ENCODE data around the gene ZFR2.

Gene ZFR2

GRCh38 chr19:3873151-3873550 is 4.3 kb upstream of the ZFR2 start:
- DNase-seq, result no peak

- DNase-seq, result no peak
Observed at GRCh38 chr19:3867971-3868769, 668 bp downstream of the ZFR2 start.

- no peak for DNase-seq
Observed at GRCh38 chr19:3866910-3867638, 1.8 kb downstream of the ZFR2 start.

GRCh38 chr19:3863648-3864047 is 5.2 kb downstream of the ZFR2 start:
- no peak for DNase-seq

DNA sequence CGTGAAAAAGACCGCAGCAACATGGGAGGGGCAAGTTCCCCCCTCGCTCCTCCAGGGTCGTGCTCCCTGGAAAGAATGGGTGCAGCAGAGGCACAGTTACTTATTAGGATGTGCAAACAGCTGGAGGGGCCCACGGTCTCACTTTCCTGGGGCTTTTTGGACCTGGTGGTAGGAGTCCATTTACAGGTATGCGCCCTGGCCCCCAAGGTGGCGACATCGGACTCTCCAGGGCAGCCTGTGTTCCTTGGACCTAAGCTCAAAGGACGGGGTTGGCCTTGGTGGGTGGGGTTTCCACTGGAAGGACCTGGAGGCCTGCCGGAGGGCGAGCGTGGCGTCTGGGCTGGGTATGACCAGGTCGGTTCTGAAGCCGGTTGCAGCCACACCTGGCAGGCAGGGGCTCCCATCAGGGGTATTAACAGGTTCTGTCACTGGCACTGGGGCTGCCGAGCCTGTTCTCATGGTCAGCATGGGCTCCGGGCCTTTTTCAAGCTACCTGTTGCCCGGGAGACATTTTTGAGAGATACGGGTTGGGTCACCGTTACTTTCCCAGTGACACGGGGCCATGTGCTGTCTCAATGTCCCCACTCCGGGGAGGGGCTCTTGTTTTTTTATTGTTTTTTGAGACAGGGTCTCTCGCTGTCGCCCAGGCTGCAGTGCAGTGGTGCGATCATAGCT is 5.9 kb downstream of the ZFR2 start:
- no peak for DNase-seq

GRCh38 chr19:3860499-3860898 is 8.3 kb downstream of the ZFR2 start:
- DNase-seq, result no peak

- DNase-seq, result no peak
Observed at GRCh38 chr19:3857449-3858003, 11.3 kb downstream of the ZFR2 start.

GRCh38 chr19:3855320-3855719 is 13.5 kb downstream of the ZFR2 start:
- DNase-seq, result no peak

GRCh38 chr19:3852614-3853254 is 16.1 kb downstream of the ZFR2 start:
- DNase-seq, result no peak

DNA sequence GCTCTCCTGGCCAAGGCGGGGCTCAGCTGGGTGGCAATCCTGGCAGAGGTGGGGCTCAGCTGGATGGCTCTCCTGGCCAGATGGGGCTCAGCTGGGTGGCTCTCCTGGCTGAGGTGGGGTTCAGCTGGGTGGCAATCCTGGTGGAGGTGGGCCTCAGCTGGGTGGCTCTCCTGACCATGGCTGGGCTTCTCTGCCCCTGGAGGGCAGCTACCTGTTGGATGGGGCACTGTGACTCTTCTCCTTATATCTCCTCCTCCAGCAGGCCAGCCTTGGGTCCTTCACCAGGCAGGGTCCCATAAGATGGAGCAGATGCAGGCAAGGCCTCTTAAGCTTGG is 16.7 kb downstream of the ZFR2 start:
- DNase-seq, result no peak

- no peak for DNase-seq
Observed at GRCh38 chr19:3851254-3852176, 17.3 kb downstream of the ZFR2 start.

GRCh38 chr19:3850320-3850972 is 18.4 kb downstream of the ZFR2 start:
- DNase-seq, result no peak

DNA sequence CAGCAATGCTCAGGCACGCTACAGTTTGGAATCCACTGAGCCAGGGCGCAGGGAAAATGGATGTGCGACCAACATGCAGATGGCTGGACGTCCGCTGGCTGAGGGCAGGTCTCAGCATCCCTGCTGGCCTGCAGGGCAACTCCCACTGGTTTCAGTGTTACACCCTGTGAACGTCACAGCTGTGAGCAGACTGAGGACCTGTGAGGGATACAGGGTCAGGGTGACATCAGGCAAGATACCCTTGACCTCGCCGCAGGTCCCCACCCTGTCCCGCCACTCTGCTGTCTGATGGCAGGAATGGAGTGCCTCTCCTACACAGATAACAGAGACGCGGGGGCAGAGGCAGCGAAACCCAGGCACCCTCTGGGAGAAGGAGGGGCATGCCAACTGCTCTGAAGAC is 19.1 kb downstream of the ZFR2 start:
- DNase-seq, result no peak

GRCh38 chr19:3849092-3849491 is 19.7 kb downstream of the ZFR2 start:
- no peak for DNase-seq

GRCh38 chr19:3844596-3844995 is 24.2 kb downstream of the ZFR2 start:
- DNase-seq, result no peak

DNA sequence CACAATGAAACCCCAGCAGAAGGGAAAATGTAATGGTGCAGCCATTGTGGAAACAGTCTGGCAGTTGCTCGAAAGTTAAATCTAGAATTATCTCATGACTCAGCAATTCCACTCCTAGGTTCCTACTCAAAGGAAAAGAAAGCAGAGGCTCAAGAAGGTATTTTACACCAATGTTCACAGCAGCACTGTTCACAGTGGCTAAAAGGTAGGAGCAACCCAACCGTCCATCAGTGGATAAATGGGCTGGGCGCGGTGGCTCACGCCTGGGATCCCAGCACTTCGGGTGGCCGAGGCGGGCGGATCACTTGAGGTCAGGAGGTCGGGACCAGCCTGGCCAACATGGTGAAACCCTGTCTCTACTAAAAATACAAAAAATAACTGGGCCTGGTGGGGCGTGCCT is 25.9 kb downstream of the ZFR2 start:
- no peak for DNase-seq

GRCh38 chr19:3840804-3841203 is 28.0 kb downstream of the ZFR2 start:
- no peak for DNase-seq

- no peak for DNase-seq
Observed at GRCh38 chr19:3839941-3840340, 28.9 kb downstream of the ZFR2 start.

DNA sequence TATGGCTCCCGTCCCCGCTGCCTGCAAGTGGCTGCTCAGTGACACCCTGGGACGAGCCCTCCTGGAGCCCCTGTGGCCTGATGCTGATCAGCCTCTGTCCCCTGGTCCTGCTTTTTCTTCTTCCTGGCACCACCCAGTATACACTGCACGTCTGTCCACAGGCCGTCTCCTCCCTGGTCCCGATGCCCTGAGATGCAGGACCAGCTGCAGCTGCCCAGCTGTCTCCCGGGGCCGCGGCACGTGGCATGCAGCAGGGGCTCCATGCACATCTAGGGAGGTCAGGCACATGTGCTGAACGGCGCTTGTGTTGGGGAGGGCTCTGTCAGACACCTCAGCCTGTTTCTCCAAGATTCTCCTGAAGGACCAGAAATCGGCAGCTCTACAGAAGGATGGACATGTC is 30.2 kb downstream of the ZFR2 start:
- DNase-seq, result no peak

DNA sequence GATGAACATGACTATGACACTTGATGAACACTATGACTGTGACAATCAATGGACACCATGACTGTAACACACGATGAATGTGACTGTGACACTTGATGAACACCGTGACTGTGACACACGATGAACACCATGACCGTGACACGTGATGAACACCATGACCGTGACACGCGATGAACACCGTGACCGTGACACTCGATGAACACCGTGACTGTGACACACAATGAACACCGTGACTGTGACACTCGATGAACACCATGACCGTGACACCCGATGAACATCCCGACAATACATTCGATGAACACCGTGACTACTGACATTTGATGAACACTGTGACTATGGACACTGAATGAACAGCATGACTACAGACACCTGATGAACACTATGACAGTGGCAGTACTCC is 30.9 kb downstream of the ZFR2 start:
- DNase-seq, result no peak

GRCh38 chr19:3837332-3837731 is 31.5 kb downstream of the ZFR2 start:
- no peak for DNase-seq

- no peak for DNase-seq
Observed at GRCh38 chr19:3836887-3837286, 32.0 kb downstream of the ZFR2 start.

Measured in NCI-H446 (cell line).